HEK293 (cell line): Measurements from ENCODE around the gene CIAO1.

Source experiments
- CTCF ChIP-seq: fragments of 450-650 bp; formaldehyde crosslinking; IDR thresholded peaks from 2 replicates; pipeline ENCODE4 v1.5.1; 2016; ENCODE audit warnings: missing biosample characterization, missing genetic modification characterization
- MZF1 ChIP-seq: fragments of 450-650 bp; formaldehyde crosslinking; IDR thresholded peaks from 2 replicates; pipeline ENCODE4 v1.5.1; 2017; ENCODE audit warnings: missing biosample characterization, missing genetic modification characterization, borderline replicate concordance
- ZFHX2 ChIP-seq: fragments of 450-650 bp; formaldehyde crosslinking; conservative IDR thresholded peaks from 2 replicates; pipeline ENCODE4 v1.5.1; 2016; ENCODE audit warnings: missing biosample characterization, missing genetic modification characterization

GRCh38 chr2:96248624-96249023, 17.4 kb upstream of the CIAO1 start:
- TF ChIP-seq MZF1 (tag by site-specific recombination), result no peak
- no peak for TF ChIP-seq ZFHX2 (tag by site-specific recombination)
- no peak for TF ChIP-seq CTCF
